Mesodermal cell (in vitro differentiated cells): Measurements from ENCODE around the gene TEX26.

ENCODE experiments used
- H3K27ac ChIP-seq: 2 replicates; pipeline ENCODE4 v1.7.0; 2013; ENCODE audit warnings: mild to moderate bottlenecking, low read depth, low read length, moderate library complexity; ENCODE audit not compliant: severe bottlenecking
- H3K36me3 ChIP-seq: 2 replicates; pipeline ENCODE4 v1.7.1; 2013; ENCODE audit warnings: mild to moderate bottlenecking, low read length, moderate library complexity; ENCODE audit not compliant: control insufficient read depth, insufficient read depth
- H3K4me1 ChIP-seq: one replicate; pipeline ENCODE4 v1.7.1; 2013; ENCODE audit warnings: mild to moderate bottlenecking, low read length; ENCODE audit not compliant: insufficient read depth, control insufficient read depth, poor library complexity, severe bottlenecking
- H3K4me3 ChIP-seq: 2 replicates; pipeline ENCODE4 v1.7.0; 2013; ENCODE audit warnings: low read length, control low read depth, mild to moderate bottlenecking; ENCODE audit not compliant: insufficient read depth, poor library complexity, severe bottlenecking; ENCODE audit errors: extremely low read depth
- H3K9me3 ChIP-seq: 2 replicates; pipeline ENCODE4 v1.7.1; 2013; ENCODE audit warnings: mild to moderate bottlenecking, low read length, moderate library complexity; ENCODE audit not compliant: control insufficient read depth
- WGBS, 2 experiments: methylation state at CpG; one replicate each; pipeline ENCODE4 v1.1.5; 2013; ENCODE audit warnings: missing lambda C conversion rate in 2 of 2; ENCODE audit not compliant: insufficient coverage in 2 of 2; 5-methylcytosine and 5-hydroxymethylcytosine counted together

Gene TEX26

GRCh38 chr13:30998136-30999088, 66.0 kb downstream of the TEX26 start:
- Histone ChIP-seq H3K27ac (peak overlapping the region; percentile 16), H3K36me3 (no peaks in the 10 kb centered on the region), H3K4me1 (peaks cover 5% of the 10 kb centered on the region), H3K4me3 (no peak overlapping the region), H3K9me3 (no peaks in the 10 kb centered on the region)
- WGBS, 2 experiments, result 70 to 73% methylated on average over 5 to 6 of the region's 8 CpGs

GRCh38 chr13:31000889-31001288, 68.4 kb downstream of the TEX26 start:
- WGBS, 2 experiments, result 94 to 96% methylated on average over 3 of the region's 3 CpGs
- peaks cover 5% of the 10 kb centered on the region for H3K4me1 ChIP-seq
- no peaks in the 10 kb centered on the region for H3K36me3 ChIP-seq
- H3K4me3 ChIP-seq, result no peak overlapping the region
- no peak overlapping the region for H3K27ac ChIP-seq
- H3K9me3 ChIP-seq, result no peaks in the 10 kb centered on the region

- H3K4me1 ChIP-seq, result peaks cover 5% of the 10 kb centered on the region
- no peaks in the 10 kb centered on the region for H3K36me3 ChIP-seq
- H3K27ac ChIP-seq, result no peak overlapping the region
- WGBS, 2 experiments, result no CpG with 5 or more reads among the region's 2 CpGs
- H3K4me3 ChIP-seq, result no peak overlapping the region
- no peaks in the 10 kb centered on the region for H3K9me3 ChIP-seq
Observed at GRCh38 chr13:31001647-31002046, 69.2 kb downstream of the TEX26 start.

- Histone ChIP-seq H3K36me3 (no peaks in the 10 kb centered on the region), H3K9me3 (no peaks in the 10 kb centered on the region), H3K4me3 (no peak overlapping the region), H3K4me1 (peaks cover 5% of the 10 kb centered on the region), H3K27ac (no peak overlapping the region)
- WGBS, 2 experiments, result 94 to 96% methylated on average over 21 to 23 of the region's 23 CpGs
Observed at GRCh38 chr13:31005066-31005465, 72.6 kb downstream of the TEX26 start.

- Histone ChIP-seq H3K4me1 (no peaks in the 10 kb centered on the region), H3K36me3 (no peaks in the 10 kb centered on the region), H3K9me3 (no peaks in the 10 kb centered on the region), H3K27ac (no peak overlapping the region), H3K4me3 (no peak overlapping the region)
- WGBS, 2 experiments, result 94% methylated on average over 2 to 4 of the region's 4 CpGs
Observed at GRCh38 chr13:31007417-31007816, 75.0 kb downstream of the TEX26 start.

- no peaks in the 10 kb centered on the region for H3K36me3 ChIP-seq
- 83 to 88% methylated on average over 4 to 6 of the region's 7 CpGs for WGBS, 2 experiments
Observed at GRCh38 chr13:31008400-31009115, 76.1 kb downstream of the TEX26 start.

GRCh38 chr13:31009166-31009565, 76.7 kb downstream of the TEX26 start:
- WGBS, 2 experiments, result 91 to 95% methylated on average over 5 of the region's 5 CpGs
- no peaks in the 10 kb centered on the region for H3K9me3 ChIP-seq
- no peak overlapping the region for H3K27ac ChIP-seq
- no peaks in the 10 kb centered on the region for H3K4me1 ChIP-seq
- no peaks in the 10 kb centered on the region for H3K36me3 ChIP-seq
- no peak overlapping the region for H3K4me3 ChIP-seq

More at GRCh38 chr13:31008400-31009115, 76.1 kb downstream of the TEX26 start:
- no peak overlapping the region for H3K27ac ChIP-seq
- no peaks in the 10 kb centered on the region for H3K4me1 ChIP-seq
- no peaks in the 10 kb centered on the region for H3K9me3 ChIP-seq
- H3K4me3 ChIP-seq, result no peak overlapping the region

GRCh38 chr13:31010296-31010695, 77.8 kb downstream of the TEX26 start:
- Histone ChIP-seq H3K4me3 (no peak overlapping the region), H3K27ac (no peak overlapping the region), H3K9me3 (no peaks in the 10 kb centered on the region), H3K4me1 (no peaks in the 10 kb centered on the region), H3K36me3 (no peaks in the 10 kb centered on the region)
- WGBS, 2 experiments, result 94% methylated on average over 2 of the region's 2 CpGs; no CpG with 5 or more reads in 1 of the 2 experiments

- Histone ChIP-seq H3K27ac (no peak overlapping the region), H3K4me1 (no peaks in the 10 kb centered on the region), H3K9me3 (no peaks in the 10 kb centered on the region), H3K4me3 (no peak overlapping the region), H3K36me3 (no peaks in the 10 kb centered on the region)
- WGBS, 2 experiments, result 63 to 66% methylated on average over 2 of the region's 5 CpGs
Observed at GRCh38 chr13:31011193-31011860, 78.9 kb downstream of the TEX26 start.

- no peak overlapping the region for H3K27ac ChIP-seq
- no peaks in the 10 kb centered on the region for H3K4me1 ChIP-seq
- WGBS, 2 experiments, result 59 to 68% methylated on average over 5 to 6 of the region's 7 CpGs
- H3K36me3 ChIP-seq, result no peaks in the 10 kb centered on the region
- no peak overlapping the region for H3K4me3 ChIP-seq
- H3K9me3 ChIP-seq, result no peaks in the 10 kb centered on the region
Observed at GRCh38 chr13:31011901-31012654, 79.6 kb downstream of the TEX26 start.
